GM23248 (cell line): ENCODE data around the gene S100A12. TPM values are rescaled to one million over a fixed set of nuclear protein-coding genes. Genes with fewer than 3 reads are reported as not detected.

Experiments used
- DNase-seq: peaks from one replicate; pipeline ENCODE4 v3.0.0-alpha.2; 2015
- H2AFZ ChIP-seq: fragments of 200-600 bp; sonication (generic); 2 replicates; pipeline ENCODE4 v1.6.1; 2016; ENCODE audit warnings: antibody characterized with exemption
- H3F3A ChIP-seq: fragments of 200-600 bp; sonication (generic); 2 replicates; pipeline ENCODE4 v1.6.1; 2016; ENCODE audit warnings: mild to moderate bottlenecking, antibody characterized with exemption, mixed run types; ENCODE audit not compliant: insufficient read depth
- H3K27ac ChIP-seq: fragments of 200-600 bp; sonication (generic); 2 replicates; pipeline ENCODE4 v1.5.1; 2016; ENCODE audit warnings: mild to moderate bottlenecking
- H3K27me3 ChIP-seq: fragments of 200-600 bp; sonication (generic); replicated peaks from 2 replicates; pipeline ENCODE4 v1.6.1; 2016; ENCODE audit warnings: mild to moderate bottlenecking; ENCODE audit not compliant: insufficient read depth
- H3K36me3 ChIP-seq: fragments of 200-600 bp; sonication (generic); 2 replicates; pipeline ENCODE4 v1.6.1; 2016; ENCODE audit warnings: low read depth, mild to moderate bottlenecking
- H3K4me1 ChIP-seq: fragments of 200-600 bp; sonication (generic); 2 replicates; pipeline ENCODE4 v1.6.1; 2016; ENCODE audit warnings: mild to moderate bottlenecking; ENCODE audit not compliant: insufficient read depth
- H3K4me2 ChIP-seq: fragments of 200-600 bp; sonication (generic); one replicate; pipeline ENCODE4 v1.6.1; 2016; ENCODE audit warnings: mild to moderate bottlenecking; ENCODE audit not compliant: unreplicated experiment
- H3K4me3 ChIP-seq: fragments of 200-600 bp; sonication (generic); 2 replicates; pipeline ENCODE4 v1.5.1; 2016; ENCODE audit warnings: mild to moderate bottlenecking
- H3K79me2 ChIP-seq: fragments of 200-600 bp; sonication (generic); 2 replicates; pipeline ENCODE4 v1.6.1; 2016; ENCODE audit warnings: mild to moderate bottlenecking; ENCODE audit not compliant: insufficient read depth
- H3K9ac ChIP-seq: fragments of 200-600 bp; sonication (generic); 2 replicates; pipeline ENCODE4 v1.6.1; 2016; ENCODE audit warnings: mild to moderate bottlenecking
- H3K9me2 ChIP-seq: fragments of 200-600 bp; sonication (generic); 2 replicates; pipeline ENCODE4 v1.6.1; 2016; ENCODE audit warnings: mixed run types, mild to moderate bottlenecking, moderate library complexity; ENCODE audit not compliant: insufficient read depth
- H3K9me3 ChIP-seq: fragments of 200-600 bp; sonication (generic); one replicate; pipeline ENCODE4 v1.6.1; 2017; ENCODE audit warnings: low read depth
- H4K20me1 ChIP-seq: fragments of 200-600 bp; sonication (generic); 2 replicates; pipeline ENCODE4 v1.6.0; 2016; ENCODE audit not compliant: insufficient read depth
- EZH2 ChIP-seq: fragments of 200-600 bp; sonication (generic); IDR thresholded peaks from 2 replicates; pipeline ENCODE4 v1.6.1; 2018; ENCODE audit warnings: antibody characterized with exemption, mild to moderate bottlenecking; ENCODE audit not compliant: insufficient read depth, poor library complexity, severe bottlenecking
- EZH2phosphoT487 ChIP-seq: fragments of 200-600 bp; sonication (generic); IDR thresholded peaks from 2 replicates; pipeline ENCODE4 v1.6.1; 2018; ENCODE audit warnings: antibody characterized with exemption, moderate library complexity, mild to moderate bottlenecking, low read depth; ENCODE audit not compliant: insufficient read depth
- WGBS, 2 experiments: methylation state at CpG; one replicate each; pipeline ENCODE4 v1.1.6; 2015 to 2017; ENCODE audit warnings: low lambda C conversion rate in 2 of 2, low coverage in 1 of 2; ENCODE audit errors: missing lambda C conversion rate in 2 of 2; 5-methylcytosine and 5-hydroxymethylcytosine counted together
- in situ Hi-C: fragments of 300-500 bp; cut with MboI; formaldehyde crosslinking; loops from 2 replicates; pipeline ENCODE4 v1.15.0; 2020
- polyA plus RNA-seq: library from polyadenylated mRNA; unstranded; fragments of >200 nt; fragmentation: Nextera tagmentation; extraction: Ambion mirVana; gene quantifications from 2 replicates; pipeline ENCODE4 v1.2.1, GENCODE V29; 2016
- total RNA-seq: library from RNA; depleted of rRNA; stranded (reverse); fragments of >200 nt; shearing (Covaris generic); gene quantifications from 2 replicates; pipeline ENCODE4 v1.2.3, GENCODE V29; 2014

Gene S100A12
- total and polyA plus RNA-seq, 2 experiments from 2014 or later = not detected

DNA sequence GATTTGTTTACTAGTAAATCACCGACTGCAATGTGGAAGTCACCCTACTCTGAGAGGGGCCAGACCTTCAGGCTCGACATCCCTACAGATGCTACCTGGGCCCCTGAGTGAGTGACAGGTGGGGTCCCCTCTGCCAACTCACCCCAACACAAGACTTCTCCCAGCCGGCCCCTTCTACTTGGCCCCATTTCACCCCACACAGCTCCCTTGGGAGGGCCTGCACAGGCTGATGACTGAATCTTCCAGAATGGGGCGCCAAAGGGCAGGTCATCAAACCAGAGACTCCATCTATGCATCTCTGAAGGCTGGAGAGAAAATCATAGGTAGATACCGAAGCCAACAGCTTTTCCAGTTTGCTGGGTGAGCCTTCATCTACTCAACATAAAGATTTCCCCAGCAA is 24.8 kb upstream of the S100A12 start:
- peaks cover 16% of the 10 kb centered on the region for H3K27me3 ChIP-seq
- H3K9ac ChIP-seq = no peak overlapping the region
- no peaks in the 10 kb centered on the region for H4K20me1 ChIP-seq
- TF ChIP-seq EZH2 (no peak), EZH2phosphoT487 (no peak)
- DNase-seq = peak; percentile 23
- 53% methylated on average over 5 of the region's 5 CpGs for WGBS, 2 experiments
- no peaks in the 10 kb centered on the region for H3K79me2 ChIP-seq
- no peak overlapping the region for H2AFZ ChIP-seq
- H3K27ac ChIP-seq = no peak overlapping the region
- no peaks in the 10 kb centered on the region for H3K9me2 ChIP-seq
- H3F3A ChIP-seq = no peaks in the 10 kb centered on the region
- in situ Hi-C loops = no loop called here
- H3K9me3 ChIP-seq = no peaks in the 10 kb centered on the region
- no peak overlapping the region for H3K4me2 ChIP-seq
- no peaks in the 10 kb centered on the region for H3K36me3 ChIP-seq
- no peaks in the 10 kb centered on the region for H3K4me1 ChIP-seq
- H3K4me3 ChIP-seq = no peak overlapping the region

DNA sequence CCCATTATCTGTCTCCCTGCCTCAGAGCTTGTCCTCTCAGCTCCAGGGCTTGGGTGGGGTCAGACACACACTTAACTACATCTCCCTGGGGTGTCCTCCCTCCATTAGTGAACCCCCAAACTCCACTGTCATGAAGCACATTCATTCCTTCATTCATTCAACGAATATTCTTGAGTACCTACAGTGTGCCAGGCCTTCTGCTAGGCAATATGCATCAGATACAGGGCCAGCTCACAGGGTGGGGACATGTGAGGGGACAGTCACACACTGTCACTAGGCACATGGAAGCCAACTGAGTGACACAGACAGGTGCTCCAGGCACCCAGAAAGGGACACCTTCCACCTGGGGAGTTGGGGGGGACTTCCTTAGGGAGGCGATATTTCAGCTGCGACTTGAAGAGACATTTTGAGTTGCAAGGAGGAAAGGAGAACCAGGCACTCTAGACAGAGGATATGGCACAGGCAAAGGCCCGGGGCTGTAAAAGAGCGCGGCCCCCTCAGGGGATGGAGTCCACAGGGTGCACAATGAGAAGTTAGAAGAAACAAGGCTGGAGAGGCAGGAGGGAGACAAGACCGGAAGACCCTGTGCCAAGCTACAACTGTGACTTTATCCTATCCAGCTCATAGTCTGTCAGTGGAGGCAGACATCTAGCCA is 24.1 kb upstream of the S100A12 start:
- no peak overlapping the region for H3K4me2 ChIP-seq
- H3K4me3 ChIP-seq = no peak overlapping the region
- no peaks in the 10 kb centered on the region for H3K79me2 ChIP-seq
- H3K4me1 ChIP-seq = no peaks in the 10 kb centered on the region
- H3K9ac ChIP-seq = no peak overlapping the region
- H3K36me3 ChIP-seq = no peaks in the 10 kb centered on the region
- no peaks in the 10 kb centered on the region for H3F3A ChIP-seq
- H2AFZ ChIP-seq = no peak overlapping the region
- no peaks in the 10 kb centered on the region for H4K20me1 ChIP-seq
- in situ Hi-C loops = no loop called here
- no peaks in the 10 kb centered on the region for H3K9me2 ChIP-seq
- no peak overlapping the region for H3K27ac ChIP-seq
- TF ChIP-seq EZH2 (no peak), EZH2phosphoT487 (no peak)
- 67 to 73% methylated on average over 7 of the region's 7 CpGs for WGBS, 2 experiments
- no peaks in the 10 kb centered on the region for H3K9me3 ChIP-seq
- peaks cover 16% of the 10 kb centered on the region for H3K27me3 ChIP-seq
- DNase-seq = no peak

DNA sequence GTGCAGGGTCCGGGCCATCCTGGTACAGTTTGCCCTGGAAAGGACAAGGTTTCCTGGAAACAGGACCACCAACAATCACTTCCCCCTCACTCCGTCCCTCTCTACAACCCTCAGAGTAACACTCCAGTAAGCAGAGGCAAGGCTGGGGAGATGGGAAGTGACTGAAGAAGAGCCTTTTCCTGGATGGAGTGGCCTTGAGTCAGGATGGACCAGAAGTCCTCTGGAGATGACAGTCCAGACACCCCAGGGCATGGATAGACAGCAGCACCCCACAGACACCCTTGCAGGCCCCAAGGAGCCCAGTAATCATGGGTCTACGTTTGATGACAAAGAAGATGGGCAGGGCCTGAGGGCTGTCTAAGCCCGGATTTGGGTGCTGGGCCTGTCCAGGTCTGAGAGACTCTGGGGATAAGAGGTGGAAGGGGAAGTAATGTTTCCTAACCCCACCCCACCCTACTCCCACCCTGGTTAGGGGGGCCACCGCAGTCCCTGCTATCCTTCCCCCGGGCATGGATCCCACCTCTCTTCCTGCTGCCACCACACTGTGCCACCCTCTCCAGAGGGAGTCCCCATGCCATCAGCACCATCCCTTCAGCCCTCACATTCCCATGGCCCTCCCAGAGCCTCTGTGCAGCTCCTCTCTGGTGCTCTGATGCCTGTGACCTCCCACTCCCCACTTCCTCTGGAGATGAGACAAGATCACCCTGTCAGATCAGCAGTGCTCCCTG is 22.7 kb upstream of the S100A12 start:
- in situ Hi-C loops = no loop called here
- H3K9me2 ChIP-seq = no peaks in the 10 kb centered on the region
- no peaks in the 10 kb centered on the region for H3K9me3 ChIP-seq
- no peak overlapping the region for H3K27ac ChIP-seq
- H3K4me2 ChIP-seq = no peak overlapping the region
- H3K27me3 ChIP-seq = peaks cover 16% of the 10 kb centered on the region
- no peaks in the 10 kb centered on the region for H3K4me1 ChIP-seq
- H3K79me2 ChIP-seq = no peaks in the 10 kb centered on the region
- H3F3A ChIP-seq = no peaks in the 10 kb centered on the region
- no peak overlapping the region for H2AFZ ChIP-seq
- no peak for TF ChIP-seq EZH2
- TF ChIP-seq EZH2phosphoT487 = no peak
- 41 to 48% methylated on average over 4 to 6 of the region's 6 CpGs for WGBS, 2 experiments
- H4K20me1 ChIP-seq = no peaks in the 10 kb centered on the region
- no peaks in the 10 kb centered on the region for H3K36me3 ChIP-seq
- H3K9ac ChIP-seq = no peak overlapping the region
- no peak for DNase-seq
- H3K4me3 ChIP-seq = no peak overlapping the region

- 53 to 57% methylated on average over 19 of the region's 19 CpGs for WGBS, 2 experiments
- in situ Hi-C loops = no loop called here
- H3F3A ChIP-seq = no peaks in the 10 kb centered on the region
- H3K79me2 ChIP-seq = no peaks in the 10 kb centered on the region
- DNase-seq = no peak
- H4K20me1 ChIP-seq = no peaks in the 10 kb centered on the region
- no peak overlapping the region for H3K4me3 ChIP-seq
- no peak overlapping the region for H3K4me2 ChIP-seq
- peaks cover 17% of the 10 kb centered on the region for H3K27me3 ChIP-seq
- TF ChIP-seq EZH2 (no peak), EZH2phosphoT487 (no peak)
- H3K4me1 ChIP-seq = no peaks in the 10 kb centered on the region
- no peaks in the 10 kb centered on the region for H3K9me3 ChIP-seq
- no peaks in the 10 kb centered on the region for H3K36me3 ChIP-seq
- no peak overlapping the region for H3K9ac ChIP-seq
- H3K27ac ChIP-seq = no peak overlapping the region
- H3K9me2 ChIP-seq = no peaks in the 10 kb centered on the region
- H2AFZ ChIP-seq = no peak overlapping the region
Measured at GRCh38 chr1:153397051-153397923, 21.9 kb upstream of the S100A12 start.
